HG03354 (cell line): ENCODE data around the gene OR10A5.
"Not testable (repeated sequence)": the region's sequence is repeated elsewhere in the genome, so short reads cannot be mapped to it uniquely, and the experiment has no call there.

Experiments
- ATAC-seq: cut with Tn5 transposase; IDR thresholded peaks from one replicate; pipeline ENCODE4 v1.9.1; 2021; ENCODE audit warnings: mild to moderate bottlenecking; ENCODE audit not compliant: unreplicated experiment, poor library complexity, severe bottlenecking

The OR10A5 gene

DNA sequence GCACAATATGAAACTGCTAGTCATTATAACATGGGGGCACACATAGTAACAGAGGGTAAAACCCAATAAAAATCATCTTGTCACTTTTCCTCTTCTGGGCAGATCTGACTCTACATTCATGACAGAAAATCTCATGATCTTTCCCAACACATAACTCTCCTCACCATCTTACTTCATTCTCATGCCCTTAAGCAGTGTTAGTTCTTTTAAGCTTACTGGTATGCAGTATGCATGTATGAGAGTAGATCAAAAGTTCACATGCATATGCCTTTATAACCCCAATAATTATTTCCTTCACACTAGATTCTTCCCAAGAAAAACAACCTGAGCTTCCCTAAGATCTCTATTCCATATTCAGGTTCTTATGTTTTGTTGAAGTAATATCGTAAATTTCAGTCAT, 25.8 kb downstream of the OR10A5 start:
- no peak for ATAC-seq

DNA sequence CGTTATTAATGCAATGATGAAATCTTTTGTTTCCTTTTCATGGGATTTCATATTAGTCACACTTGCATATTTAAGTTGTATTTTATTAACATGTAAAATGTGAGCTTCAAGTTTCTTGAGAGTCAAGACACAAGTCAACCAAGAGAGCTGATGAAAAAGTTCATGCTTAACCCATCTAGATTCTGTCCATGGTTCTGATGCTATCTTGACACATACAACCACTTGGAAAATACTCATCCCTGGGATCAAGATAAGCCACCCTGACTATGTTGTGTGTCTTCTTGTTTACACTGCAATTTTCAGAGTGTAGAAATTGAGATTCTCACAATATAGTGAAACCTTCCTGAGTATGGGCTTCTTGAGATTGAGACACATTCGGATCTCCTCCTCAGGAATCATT, 30.3 kb downstream of the OR10A5 start:
- no peak for ATAC-seq

DNA sequence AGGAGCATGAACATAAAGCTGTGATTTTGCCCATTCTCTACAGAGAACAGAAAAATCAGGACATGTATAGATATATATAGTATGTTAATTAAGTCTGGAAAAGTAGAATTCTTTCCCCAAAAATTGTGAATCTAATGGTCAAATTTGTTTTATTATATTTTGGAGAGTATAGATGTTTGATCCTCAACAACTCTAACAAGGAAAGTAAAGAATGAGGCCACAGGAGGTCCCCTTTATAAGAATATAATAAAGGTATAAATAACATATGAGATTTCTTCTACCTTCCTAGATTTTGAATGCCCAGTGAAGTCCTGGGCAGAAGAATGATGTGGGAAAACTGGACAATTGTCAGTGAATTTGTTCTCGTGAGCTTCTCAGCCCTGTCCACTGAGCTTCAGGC, 30.8 kb downstream of the OR10A5 start, which contains the start of gene OR10A4:
OR10A4 (plus strand) TSS at position 301 of the 400 bp plus-strand sequence; CDS start at position 324, 23 bp downstream.
- no peak for ATAC-seq

DNA sequence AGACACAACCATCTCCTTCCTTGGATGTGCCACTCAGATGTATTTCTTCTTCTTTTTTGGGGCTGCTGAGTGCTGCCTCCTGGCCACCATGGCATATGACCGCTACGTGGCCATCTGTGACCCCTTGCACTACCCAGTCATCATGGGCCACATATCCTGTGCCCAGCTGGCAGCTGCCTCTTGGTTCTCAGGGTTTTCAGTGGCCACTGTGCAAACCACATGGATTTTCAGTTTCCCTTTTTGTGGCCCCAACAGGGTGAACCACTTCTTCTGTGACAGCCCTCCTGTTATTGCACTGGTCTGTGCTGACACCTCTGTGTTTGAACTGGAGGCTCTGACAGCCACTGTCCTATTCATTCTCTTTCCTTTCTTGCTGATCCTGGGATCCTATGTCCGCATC, 31.4 kb downstream of the OR10A5 start:
- no peak for ATAC-seq

DNA sequence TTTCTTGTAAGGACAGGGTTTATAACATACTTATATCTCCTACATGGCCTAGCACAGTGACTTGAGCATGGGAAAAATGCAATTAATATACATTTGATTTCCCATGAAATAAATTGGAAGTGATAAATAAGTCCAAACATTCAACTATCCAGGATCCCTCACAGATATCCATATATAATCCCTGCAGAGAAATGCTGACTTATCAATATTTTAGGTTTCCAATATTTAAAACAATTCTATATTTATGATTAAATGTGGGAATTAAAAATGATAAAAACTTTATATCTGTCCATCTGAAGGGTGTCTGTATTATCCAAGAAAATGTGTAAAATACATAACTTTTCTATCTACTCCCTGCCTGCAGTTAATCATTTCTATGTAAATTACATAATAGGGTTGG, 37.3 kb downstream of the OR10A5 start:
- ATAC-seq: no peak

DNA sequence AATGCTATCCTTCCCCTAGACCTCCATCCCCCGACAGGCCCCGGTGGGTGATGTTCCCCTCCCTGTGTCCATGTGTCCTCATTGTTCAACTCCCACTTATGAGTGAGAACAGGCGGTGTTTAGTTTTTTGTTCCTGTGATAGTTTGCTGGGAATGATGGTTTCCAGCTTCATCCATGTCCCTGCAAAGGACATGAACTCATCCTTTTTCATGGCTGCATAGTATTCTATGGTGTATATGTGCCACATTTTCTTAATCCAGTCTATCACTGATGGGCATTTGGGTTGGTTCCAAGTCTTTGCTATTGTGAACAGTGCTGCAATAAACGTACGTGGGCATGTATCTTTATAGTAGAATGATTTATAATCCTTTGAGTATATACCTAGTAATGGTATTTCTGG, 42.2 kb downstream of the OR10A5 start:
- not testable (repeated sequence) for ATAC-seq

DNA sequence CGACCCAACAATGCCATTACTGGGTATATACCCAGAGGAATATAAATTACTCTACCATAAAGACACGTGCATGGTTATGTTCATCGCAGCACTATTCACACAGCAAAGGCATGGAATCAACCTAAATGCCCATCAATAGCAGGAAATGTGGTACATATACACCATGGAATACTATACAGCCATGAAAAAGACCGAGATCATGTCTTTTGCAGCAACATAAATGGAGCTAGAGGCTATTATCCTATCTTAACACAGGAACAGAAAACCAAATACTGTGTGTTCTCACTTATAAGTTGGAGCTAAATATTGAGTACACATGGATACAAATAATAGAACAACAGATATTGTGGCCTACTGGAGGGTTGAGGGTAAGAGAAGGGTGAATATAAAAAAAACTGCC, 43.3 kb downstream of the OR10A5 start:
- no peak for ATAC-seq

DNA sequence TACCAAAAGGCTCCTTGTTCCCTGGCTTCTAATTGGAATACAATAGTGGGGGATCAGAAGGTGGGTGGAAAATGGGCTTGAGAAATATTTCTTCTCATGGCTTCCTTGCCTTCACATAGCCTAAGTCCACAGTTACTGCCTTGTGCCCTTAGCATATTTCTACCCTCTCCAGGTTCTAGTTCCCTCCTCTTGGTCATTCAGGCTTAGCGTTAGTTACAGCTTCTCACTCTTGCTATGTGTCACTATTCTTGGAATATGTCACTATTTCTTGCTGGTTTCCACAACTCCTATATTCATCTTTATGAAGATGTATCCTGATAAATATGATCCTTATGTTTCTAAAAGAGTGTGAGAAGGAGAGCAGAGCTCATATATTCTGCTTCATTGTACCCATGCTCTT, 44.4 kb downstream of the OR10A5 start:
- ATAC-seq: no peak

DNA sequence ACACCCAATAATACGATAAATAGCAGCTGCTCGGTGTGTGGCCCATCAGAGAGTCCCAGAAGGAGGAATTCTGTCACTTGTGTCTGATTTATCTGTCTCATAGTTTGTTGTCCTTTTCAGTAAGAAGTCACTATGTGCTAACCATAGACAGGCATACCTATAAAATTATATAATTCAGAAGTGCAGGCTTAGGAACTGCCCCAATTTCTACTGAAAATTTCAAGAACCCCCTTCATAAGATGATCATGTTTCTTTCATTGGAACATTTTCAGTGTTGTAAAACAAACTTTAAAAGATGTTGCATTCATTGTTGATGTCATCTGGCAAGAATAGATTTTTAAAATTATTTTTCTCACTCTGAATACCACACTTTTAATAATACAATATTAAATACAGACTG, 46.9 kb downstream of the OR10A5 start, which contains the start of gene OR2D2:
OR2D2 (minus strand) TSS at position 101 of the 400 bp plus-strand sequence; CDS start at position 101, 0 bp downstream.
- ATAC-seq: no peak

DNA sequence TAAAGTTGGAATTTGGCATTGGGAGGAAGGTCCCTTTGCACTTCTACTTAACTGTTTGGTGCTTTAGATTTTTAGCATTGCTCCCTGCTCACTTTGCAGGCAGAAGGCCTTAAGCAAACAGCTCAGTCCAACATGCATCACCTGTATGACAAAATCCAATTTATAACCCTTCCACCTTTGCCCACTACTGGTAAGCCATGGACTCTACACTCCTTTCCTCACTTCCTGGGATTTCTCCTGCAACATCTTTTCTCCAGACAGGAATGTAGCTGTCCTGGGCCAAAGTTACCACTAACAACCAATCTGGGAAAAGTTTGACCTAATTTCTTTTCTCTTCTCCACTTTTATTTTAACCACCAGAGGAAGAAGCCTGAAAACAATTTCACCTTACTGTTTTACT, 48.6 kb downstream of the OR10A5 start:
- ATAC-seq: no peak

DNA sequence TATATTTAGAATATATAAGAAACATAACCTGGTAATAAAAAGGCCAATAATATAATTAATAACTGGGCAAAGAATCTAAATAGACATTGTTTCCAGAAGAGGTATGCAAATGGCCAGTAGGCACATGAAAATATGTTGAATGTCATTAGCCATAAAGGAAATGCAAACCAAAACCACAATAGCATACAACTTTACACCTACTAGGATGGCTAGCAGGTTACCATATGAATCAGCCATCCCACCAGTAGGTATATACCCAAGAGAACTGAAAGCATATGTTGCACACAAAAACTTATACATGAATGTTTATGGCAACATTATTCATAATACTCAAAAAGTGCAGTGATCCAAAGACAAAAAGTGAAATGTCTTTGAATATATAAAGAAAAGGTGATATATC, 49.5 kb downstream of the OR10A5 start:
- ATAC-seq: peak; percentile 90
